GM12878 (cell line): ENCODE data around the gene RNF150. TPM values are rescaled to one million over a fixed set of nuclear protein-coding genes. Genes with fewer than 3 reads are reported as not detected.

Source experiments
- ATAC-seq: fragments of 200-7000 bp; cut with Tn5 transposase; 3 replicates; pipeline ENCODE4 v1.9.1; 2020; ENCODE audit warnings: mild to moderate bottlenecking, moderate library complexity
- BruUV-seq: library from RNA; stranded (reverse); fragments of 400-500 nt; replicated peaks from 2 replicates; lab custom pipeline; 2021; lab: Mats Ljungman, UMichigan
- CTCF ChIA-PET: fragments of 300-600 bp; sonication (Branson Sonifier 250); formaldehyde crosslinking; extraction: SDS; loops from one replicate; lab custom pipeline; 2021; ENCODE audit warnings: inconsistent platforms; lab: Yijun Ruan, JAX
- POLR2A ChIA-PET: fragments of 350-600 bp; formaldehyde crosslinking; extraction: SDS; loops from one replicate; lab custom pipeline; 2021; ENCODE audit warnings: inconsistent platforms; lab: Charles Lee
- RAD21 ChIA-PET: fragments of 300-600 bp; sonication (Branson Sonifier 250); formaldehyde crosslinking; loops from one replicate; lab custom pipeline; 2023; ENCODE audit warnings: antibody characterized with exemption; ENCODE audit not compliant: unreplicated experiment; lab: Charles Lee
- SMC1A ChIA-PET: fragments of 300-600 bp; sonication (Branson Sonifier 250); formaldehyde crosslinking; loops from one replicate; lab custom pipeline; 2023; ENCODE audit not compliant: unreplicated experiment, uncharacterized antibody; lab: Charles Lee
- DNase-seq: peaks from one replicate; pipeline ENCODE4 v3.0.0-alpha.2; 2011; ENCODE audit warnings: low read depth, low spot score
- FAIRE-seq: peaks from 3 replicates; lab custom pipeline; 2011; peaks lifted over from hg19 to GRCh38; lab: Jason Lieb, UNC
- H2AFZ ChIP-seq: 2 replicates; pipeline ENCODE4 v1.6.0; 2011; ENCODE audit warnings: low read depth, low read length, control low read depth; ENCODE audit not compliant: control insufficient read depth
- H3K27ac ChIP-seq: 2 replicates; pipeline ENCODE4 v1.5.1; 2011; ENCODE audit warnings: control low read depth; ENCODE audit not compliant: control insufficient read depth, insufficient read depth
- H3K27me3 ChIP-seq, 2 experiments: replicated peaks in 1 of 2; 2 replicates each; pipeline versions ENCODE4 v1.6.0 to v1.6.1; 2011; ENCODE audit warnings: low read length in 1 of 2; ENCODE audit not compliant: control insufficient read depth in 2 of 2, insufficient read depth in 2 of 2
- H3K36me3 ChIP-seq, 2 experiments: 2 replicates each; pipeline ENCODE4 v1.5.1; 2011; ENCODE audit warnings: low read length in 1 of 2; ENCODE audit not compliant: control insufficient read depth in 2 of 2, insufficient read depth in 2 of 2
- H3K4me1 ChIP-seq: 2 replicates; pipeline ENCODE4 v1.6.1; 2011; ENCODE audit warnings: mild to moderate bottlenecking, low read length, moderate library complexity, mixed read lengths; ENCODE audit not compliant: control insufficient read depth, insufficient read depth
- H3K4me2 ChIP-seq: 2 replicates; pipeline ENCODE4 v1.6.0; 2011; ENCODE audit warnings: control low read depth; ENCODE audit not compliant: control insufficient read depth, insufficient read depth
- H3K4me3 ChIP-seq: fragments of 200-600 bp; sonication (generic); 2 replicates; pipeline ENCODE4 v1.5.1; 2016
- H3K79me2 ChIP-seq: 2 replicates; pipeline ENCODE4 v1.6.0; 2011; ENCODE audit warnings: low read length; ENCODE audit not compliant: control insufficient read depth, insufficient read depth
- H3K9ac ChIP-seq: 2 replicates; pipeline ENCODE4 v1.8.0; 2011; ENCODE audit warnings: low read length, control low read depth, mixed read lengths; ENCODE audit not compliant: control insufficient read depth, insufficient read depth
- H3K9me3 ChIP-seq: replicated peaks from 3 replicates; pipeline ENCODE4 v1.5.1; 2011; ENCODE audit warnings: mild to moderate bottlenecking, low read length; ENCODE audit not compliant: control insufficient read depth, insufficient read depth
- H4K20me1 ChIP-seq: 2 replicates; pipeline ENCODE4 v1.6.0; 2011; ENCODE audit not compliant: control insufficient read depth, insufficient read depth
- KDM1A ChIP-seq: fragments of 200-600 bp; sonication (generic); IDR thresholded peaks from 2 replicates; pipeline ENCODE4 v1.6.1; 2016; ENCODE audit warnings: borderline replicate concordance
- MTA2 ChIP-seq: fragments of 450-650 bp; IDR thresholded peaks from 2 replicates; pipeline ENCODE4 v1.6.1; 2016; ENCODE audit warnings: low read depth, mild to moderate bottlenecking, moderate library complexity
- NFYB ChIP-seq: IDR thresholded peaks from 2 replicates; pipeline ENCODE4 v1.6.1; 2011; ENCODE audit warnings: low read depth, mild to moderate bottlenecking, low read length, improper control_type of control experiment, moderate library complexity; ENCODE audit not compliant: insufficient read depth
- RFX5 ChIP-seq: IDR thresholded peaks from 2 replicates; pipeline ENCODE4 v1.6.1; 2011; ENCODE audit warnings: low read depth, low read length, improper control_type of control experiment
- SPI1 ChIP-seq: IDR thresholded peaks from 2 replicates; pipeline ENCODE4 v1.6.1; 2011; ENCODE audit warnings: low read depth, mild to moderate bottlenecking, low read length, moderate library complexity, borderline replicate concordance; ENCODE audit not compliant: insufficient read depth
- USF1 ChIP-seq: IDR thresholded peaks from 2 replicates; pipeline ENCODE4 v1.6.1; 2011; ENCODE audit warnings: borderline replicate concordance, low read depth, mild to moderate bottlenecking, moderate library complexity, mixed read lengths, low read length; ENCODE audit not compliant: insufficient read depth; ENCODE audit errors: extremely low read length
- WGBS: methylation state at CpG from one replicate; pipeline ENCODE4 v1.1.6; 2016; ENCODE audit warnings: low lambda C conversion rate; ENCODE audit not compliant: insufficient replicate concordance, insufficient coverage; ENCODE audit errors: missing lambda C conversion rate; 5-methylcytosine and 5-hydroxymethylcytosine counted together
- in situ Hi-C: fragments of 300-500 bp; cut with MboI; formaldehyde crosslinking; loops from 9 replicates; pipeline ENCODE4 v1.14.3; 2018; ENCODE audit warnings: mixed read lengths
- intact Hi-C: fragments of 100-400 bp; cut with micrococcal nuclease; formaldehyde crosslinking; loops from one replicate; pipeline ENCODE4 v1.14.2; 2022; ENCODE audit not compliant: unreplicated experiment
- polyA plus RNA-seq, 11 experiments: library from polyadenylated mRNA; depleted of rRNA in 4 of 11; unstranded in 6 of 11; stranded (reverse) in 5 of 11; fragments of >200 nt; fragmentation: Nextera tagmentation in 4 of 11; fragmentation: Illumina TruSeq in 1 of 11; extraction: Ambion mirVana in 4 of 11; extraction: Trizol in 1 of 11; gene quantifications; 1 replicate in 1 of 11; 2 replicates in 10 of 11; pipeline versions ENCODE4 v1.2.1 to v1.2.3, GENCODE V29; 2011 to 2016; ENCODE audit warnings: inconsistent platforms in 2 of 11, missing spikeins in 2 of 11, low read depth in 1 of 11
- total RNA-seq, 4 experiments: library from RNA; depleted of rRNA in 3 of 4; stranded (reverse); fragments of >200 nt in 3 of 4; fragmentation: Illumina TruSeq in 1 of 4; extraction: Trizol in 1 of 4; gene quantifications; 2 replicates each; pipeline versions ENCODE4 v1.2.1 to v1.2.3, GENCODE V29; 2013 to 2021
- TF ChIP-seq, protein P1 (sequence below): IDR thresholded peaks from 2 replicates; pipeline ENCODE4 v1.6.1; 2011; ENCODE audit warnings: borderline replicate concordance, low read depth, mild to moderate bottlenecking, moderate library complexity, low read length; ENCODE audit not compliant: insufficient read depth, poor library complexity, severe bottlenecking

RNF150 gene
- total and polyA plus RNA-seq, 10 of the 15 experiments (the other 5 are each of a cell fraction or from before 2014, with no cell fraction given): 0.01 to 2.3 (median 0.04) TPM; not detected in 6

GRCh38 chr4:140839406-140839805 lies 293.9 kb downstream of the RNF150 start:
- Histone ChIP-seq H3K79me2 (no peaks in the 10 kb centered on the region), H3K9ac (no peak overlapping the region), H3K9me3 (no peaks in the 10 kb centered on the region; the same call in 2 of the 3 replicates), H2AFZ (no peak overlapping the region), H3K4me1 (no peaks in the 10 kb centered on the region), H3K27ac (no peak overlapping the region), H3K27me3 (no peaks in the 10 kb centered on the region), H3K4me2 (no peak overlapping the region), H4K20me1 (no peaks in the 10 kb centered on the region), H3K4me3 (no peak overlapping the region), H3K36me3 (no peaks in the 10 kb centered on the region)
- in situ Hi-C loops (no loop called here), intact Hi-C loops (no loop called here)
- TF ChIP-seq RFX5: no peak
- ChIA-PET POLR2A (no interaction called here), CTCF (interaction anchor here (1.0 to 1.1 kb wide), 2 partner anchors 10 to 11 kb away, joined by 3 to 4 read pairs; no protein-coding TSS in a partner anchor), RAD21 (interaction anchor here (1.5 kb wide), 1 partner anchor 12 kb away, joined by 4 read pairs; no protein-coding TSS in a partner anchor), SMC1A (interaction anchor here (1.1 kb wide), 1 partner anchor 8 kb away, joined by 3 read pairs; no protein-coding TSS in a partner anchor)
- FAIRE-seq: no peak
- WGBS: 60% methylated on average over 4 of the region's 4 CpGs
- ATAC-seq: no peak
- no TSS peak for BruUV-seq
- no peak for DNase-seq

GRCh38 chr4:140837736-140838135 lies 295.5 kb downstream of the RNF150 start:
- Histone ChIP-seq H2AFZ (no peak overlapping the region), H3K9ac (no peak overlapping the region), H3K36me3 (no peaks in the 10 kb centered on the region), H3K79me2 (no peaks in the 10 kb centered on the region), H4K20me1 (no peaks in the 10 kb centered on the region), H3K4me2 (no peak overlapping the region), H3K9me3 (no peaks in the 10 kb centered on the region), H3K4me1 (no peaks in the 10 kb centered on the region), H3K27me3 (no peaks in the 10 kb centered on the region), H3K4me3 (no peak overlapping the region), H3K27ac (no peak overlapping the region)
- in situ Hi-C loops: no loop called here
- intact Hi-C loops: no loop called here
- BruUV-seq: no TSS peak
- POLR2A ChIA-PET: no interaction called here
- FAIRE-seq: no peak
- CTCF ChIA-PET: interaction anchor here (1.0 kb wide), 1 partner anchor 21 kb away, joined by 8 read pairs; no protein-coding TSS in a partner anchor
- SMC1A ChIA-PET: no interaction called here
- peak; percentile 31; the same call in 1 of the 3 replicates for ATAC-seq
- RAD21 ChIA-PET: no interaction called here
- TF ChIP-seq KDM1A (no peak), MTA2 (no peak), NFYB (no peak), USF1 (no peak), SPI1 (peak; percentile 93)
- TF ChIP-seq, protein P1, sequence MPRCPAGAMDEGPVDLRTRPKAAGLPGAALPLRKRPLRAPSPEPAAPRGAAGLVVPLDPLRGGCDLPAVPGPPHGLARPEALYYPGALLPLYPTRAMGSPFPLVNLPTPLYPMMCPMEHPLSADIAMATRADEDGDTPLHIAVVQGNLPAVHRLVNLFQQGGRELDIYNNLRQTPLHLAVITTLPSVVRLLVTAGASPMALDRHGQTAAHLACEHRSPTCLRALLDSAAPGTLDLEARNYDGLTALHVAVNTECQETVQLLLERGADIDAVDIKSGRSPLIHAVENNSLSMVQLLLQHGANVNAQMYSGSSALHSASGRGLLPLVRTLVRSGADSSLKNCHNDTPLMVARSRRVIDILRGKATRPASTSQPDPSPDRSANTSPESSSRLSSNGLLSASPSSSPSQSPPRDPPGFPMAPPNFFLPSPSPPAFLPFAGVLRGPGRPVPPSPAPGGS: no peak
- DNase-seq: no peak
